ENCODE data around the gene SF3A1.
A peak's percentile ranks its signal among the peaks of the same experiment; 100 is the strongest.

Gene SF3A1

GRCh38 chr22:30295576-30295975 lies 61.1 kb downstream of the SF3A1 start:
- TF ChIP-seq CTCF (IDR thresholded peaks at IDR 0.05; ENCODE audit: insufficient read depth, missing control alignments), result no peak
- FAIRE-seq (no peak), DNase-seq (ENCODE audit: insufficient read length, low spot score) (no peak)

- TF ChIP-seq CTCF (IDR thresholded peaks at IDR 0.05; ENCODE audit: insufficient read depth, missing control alignments), result no peak
- no peak for DNase-seq (ENCODE audit: insufficient read length, low spot score)
- no peak for FAIRE-seq
Measured at GRCh38 chr22:30294830-30295229, 61.9 kb downstream of the SF3A1 start.

GRCh38 chr22:30294066-30294465 lies 62.6 kb downstream of the SF3A1 start:
- DNase-seq (ENCODE audit: insufficient read length, low spot score) (peak; percentile 35), FAIRE-seq (no peak)
- no peak for TF ChIP-seq CTCF (IDR thresholded peaks at IDR 0.05; ENCODE audit: insufficient read depth, missing control alignments)

GRCh38 chr22:30293026-30293425 lies 63.7 kb downstream of the SF3A1 start:
- TF ChIP-seq CTCF (IDR thresholded peaks at IDR 0.05; ENCODE audit: insufficient read depth, missing control alignments), result no peak
- DNase-seq (ENCODE audit: insufficient read length, low spot score) (no peak), FAIRE-seq (no peak)

- TF ChIP-seq CTCF (IDR thresholded peaks at IDR 0.05; ENCODE audit: insufficient read depth, missing control alignments), result no peak
- FAIRE-seq (no peak), DNase-seq (ENCODE audit: insufficient read length, low spot score) (no peak)
Measured at GRCh38 chr22:30292069-30292970, 64.4 kb downstream of the SF3A1 start.

- no peak for FAIRE-seq
- TF ChIP-seq CTCF (IDR thresholded peaks at IDR 0.05; ENCODE audit: insufficient read depth, missing control alignments), result no peak
- no peak for DNase-seq (ENCODE audit: insufficient read length, low spot score)
Measured at GRCh38 chr22:30291058-30291892, 65.4 kb downstream of the SF3A1 start.
